Hepatocyte (in vitro differentiated cells): ENCODE results near the gene MYZAP. TPM values are rescaled to one million over a fixed set of nuclear protein-coding genes. Genes with fewer than 3 reads are reported as not detected.
"Not testable (repeated sequence)": the region's sequence is repeated elsewhere in the genome, so short reads cannot be mapped to it uniquely, and the experiment has no call there.

Experiments used
- DNase-seq: peaks from one replicate; pipeline ENCODE4 v3.0.0-alpha.2; 2016; ENCODE audit warnings: low spot score
- H2AFZ ChIP-seq: fragments of 200-600 bp; sonication (generic); 2 replicates; pipeline ENCODE4 v1.6.0; 2016; ENCODE audit warnings: antibody characterized with exemption, mild to moderate bottlenecking
- H3K27ac ChIP-seq: fragments of 200-600 bp; sonication (generic); 2 replicates; pipeline ENCODE4 v1.5.1; 2016; ENCODE audit warnings: mild to moderate bottlenecking
- H3K27me3 ChIP-seq: fragments of 200-600 bp; sonication (generic); 2 replicates; pipeline ENCODE4 v1.6.1; 2016
- H3K36me3 ChIP-seq: fragments of 200-600 bp; sonication (generic); replicated peaks from 2 replicates; pipeline ENCODE4 v1.5.1; 2016; ENCODE audit warnings: low read depth; ENCODE audit not compliant: insufficient read depth
- H3K4me1 ChIP-seq: fragments of 200-600 bp; sonication (generic); 2 replicates; pipeline ENCODE4 v1.5.1; 2016; ENCODE audit warnings: mild to moderate bottlenecking, moderate library complexity; ENCODE audit not compliant: insufficient read depth
- H3K4me2 ChIP-seq: fragments of 200-600 bp; sonication (generic); 2 replicates; pipeline ENCODE4 v1.6.0; 2016
- H3K4me3 ChIP-seq: fragments of 200-600 bp; sonication (generic); 2 replicates; pipeline ENCODE4 v1.5.1; 2016; ENCODE audit warnings: mild to moderate bottlenecking
- H3K79me2 ChIP-seq: fragments of 200-600 bp; sonication (generic); 2 replicates; pipeline ENCODE4 v1.6.0; 2017; ENCODE audit warnings: mild to moderate bottlenecking
- H3K9me2 ChIP-seq: fragments of 200-600 bp; sonication (generic); replicated peaks from 2 replicates; pipeline ENCODE4 v1.6.0; 2017; ENCODE audit warnings: mild to moderate bottlenecking; ENCODE audit not compliant: insufficient read depth
- H3K9me3 ChIP-seq: fragments of 200-600 bp; sonication (generic); 2 replicates; pipeline ENCODE4 v1.5.1; 2016; ENCODE audit warnings: low read depth, mild to moderate bottlenecking
- H4K20me1 ChIP-seq: fragments of 200-600 bp; sonication (generic); 2 replicates; pipeline ENCODE4 v1.6.0; 2016; ENCODE audit warnings: mild to moderate bottlenecking; ENCODE audit not compliant: insufficient read depth, poor library complexity, severe bottlenecking
- EZH2 ChIP-seq: fragments of 200-600 bp; sonication (generic); IDR thresholded peaks from 2 replicates; pipeline ENCODE4 v1.6.1; 2016; ENCODE audit warnings: antibody characterized with exemption, mild to moderate bottlenecking, borderline replicate concordance
- EZH2phosphoT487 ChIP-seq: fragments of 200-600 bp; sonication (generic); IDR thresholded peaks from one replicate; pipeline ENCODE4 v1.6.1; 2018; ENCODE audit warnings: antibody characterized with exemption, mild to moderate bottlenecking, low read depth, moderate library complexity; ENCODE audit not compliant: unreplicated experiment, severe bottlenecking
- WGBS: methylation state at CpG from one replicate; pipeline ENCODE4 v1.1.6; 2016; ENCODE audit warnings: low lambda C conversion rate; ENCODE audit errors: missing lambda C conversion rate; 5-methylcytosine and 5-hydroxymethylcytosine counted together
- polyA plus RNA-seq: library from polyadenylated mRNA; unstranded; fragments of >200 nt; fragmentation: Nextera tagmentation; extraction: Ambion mirVana; gene quantifications from 2 replicates; pipeline ENCODE4 v1.2.1, GENCODE V29; 2016
- total RNA-seq: library from RNA; depleted of rRNA; stranded (reverse); fragments of >200 nt; gene quantifications from 2 replicates; pipeline ENCODE4 v1.2.3, GENCODE V29; 2014
- TF ChIP-seq, protein P1 (sequence below): fragments of 200-600 bp; sonication (generic); IDR thresholded peaks from 2 replicates; pipeline ENCODE4 v1.5.1; 2016; ENCODE audit warnings: antibody characterized with exemption, mild to moderate bottlenecking; ENCODE audit not compliant: poor library complexity

The MYZAP gene
- total and polyA plus RNA-seq, 2 experiments from 2014 or later: 12.0 to 15.5 TPM

DNA sequence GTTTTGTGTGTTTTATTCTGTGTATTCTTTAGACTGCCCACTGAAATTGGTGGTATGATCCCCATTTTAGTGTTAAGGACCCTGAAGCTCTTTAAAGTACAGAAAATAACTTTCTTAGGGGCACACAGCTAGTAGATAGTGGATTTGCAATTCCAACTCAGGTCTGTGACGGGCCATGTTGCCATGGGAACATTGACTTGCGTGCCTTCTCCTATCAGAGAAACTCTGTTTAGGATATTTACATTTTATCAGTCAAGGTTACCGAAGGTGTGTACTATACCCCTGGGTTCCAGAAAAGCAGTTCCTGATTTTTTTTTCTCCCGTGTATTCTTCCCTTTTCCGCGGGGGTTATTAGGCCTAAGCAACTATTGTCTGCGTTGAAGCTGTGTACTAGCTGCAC lies 19.4 kb downstream of the MYZAP start:
- Histone ChIP-seq H3K4me1 (peaks cover 59% of the 10 kb centered on the region), H3K4me2 (peak overlapping the region; percentile 52), H4K20me1 (no peaks in the 10 kb centered on the region), H2AFZ (no peak overlapping the region), H3K36me3 (no peaks in the 10 kb centered on the region), H3K9me2 (no peaks in the 10 kb centered on the region), H3K27me3 (no peaks in the 10 kb centered on the region), H3K79me2 (peaks cover 26% of the 10 kb centered on the region), H3K4me3 (no peak overlapping the region), H3K27ac (peak overlapping the region; percentile 96), H3K9me3 (no peaks in the 10 kb centered on the region)
- 64% methylated on average over 7 of the region's 7 CpGs for WGBS
- peak; percentile 81 for DNase-seq
- TF ChIP-seq, protein P1, sequence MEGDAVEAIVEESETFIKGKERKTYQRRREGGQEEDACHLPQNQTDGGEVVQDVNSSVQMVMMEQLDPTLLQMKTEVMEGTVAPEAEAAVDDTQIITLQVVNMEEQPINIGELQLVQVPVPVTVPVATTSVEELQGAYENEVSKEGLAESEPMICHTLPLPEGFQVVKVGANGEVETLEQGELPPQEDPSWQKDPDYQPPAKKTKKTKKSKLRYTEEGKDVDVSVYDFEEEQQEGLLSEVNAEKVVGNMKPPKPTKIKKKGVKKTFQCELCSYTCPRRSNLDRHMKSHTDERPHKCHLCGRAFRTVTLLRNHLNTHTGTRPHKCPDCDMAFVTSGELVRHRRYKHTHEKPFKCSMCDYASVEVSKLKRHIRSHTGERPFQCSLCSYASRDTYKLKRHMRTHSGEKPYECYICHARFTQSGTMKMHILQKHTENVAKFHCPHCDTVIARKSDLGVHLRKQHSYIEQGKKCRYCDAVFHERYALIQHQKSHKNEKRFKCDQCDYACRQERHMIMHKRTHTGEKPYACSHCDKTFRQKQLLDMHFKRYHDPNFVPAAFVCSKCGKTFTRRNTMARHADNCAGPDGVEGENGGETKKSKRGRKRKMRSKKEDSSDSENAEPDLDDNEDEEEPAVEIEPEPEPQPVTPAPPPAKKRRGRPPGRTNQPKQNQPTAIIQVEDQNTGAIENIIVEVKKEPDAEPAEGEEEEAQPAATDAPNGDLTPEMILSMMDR: no peak
- no peak for TF ChIP-seq EZH2
- TF ChIP-seq EZH2phosphoT487: no peak

DNA sequence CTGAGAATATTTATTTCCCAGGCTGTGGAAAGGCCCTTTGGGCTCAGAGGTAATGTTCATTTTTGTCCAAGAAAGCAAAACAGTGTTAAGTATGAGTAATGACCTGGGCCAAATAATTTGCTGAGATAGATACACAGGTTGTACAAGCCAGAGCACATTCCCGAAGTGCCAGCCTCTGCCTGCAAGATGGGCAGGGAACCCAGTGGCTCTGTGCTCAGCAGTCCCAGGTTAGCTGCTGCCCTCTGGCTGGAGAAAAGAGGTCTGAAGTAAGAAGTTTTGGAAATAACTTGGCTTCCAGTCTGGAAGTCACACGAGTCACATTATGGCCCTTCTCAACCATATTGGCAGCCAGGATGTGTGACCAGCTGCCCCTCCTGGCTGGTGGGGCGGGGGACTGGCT lies 20.2 kb downstream of the MYZAP start:
- DNase-seq: peak; percentile 65

DNA sequence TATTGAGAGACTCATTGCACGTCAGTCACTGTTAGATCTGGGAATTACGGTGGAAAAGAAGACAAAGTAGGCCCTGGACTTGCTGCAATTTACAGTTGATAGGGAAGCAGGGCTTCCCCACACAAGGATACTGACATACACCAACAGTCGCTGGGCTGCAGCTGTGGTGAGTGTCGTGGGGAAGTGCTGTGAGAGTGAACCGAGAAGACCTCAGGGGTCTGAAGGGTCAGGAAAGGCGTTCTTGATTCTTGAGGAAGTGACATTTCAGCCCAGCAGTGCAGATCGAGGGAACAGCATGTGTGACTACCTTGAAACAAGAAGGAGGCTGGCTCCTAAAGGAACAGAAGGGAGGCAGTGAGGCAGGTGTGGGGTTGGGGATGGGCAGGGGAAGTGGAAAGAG lies 22.5 kb downstream of the MYZAP start:
- H3K4me2 ChIP-seq: no peak overlapping the region
- no peaks in the 10 kb centered on the region for H3K27me3 ChIP-seq
- TF ChIP-seq EZH2phosphoT487 (no peak), EZH2 (no peak)
- TF ChIP-seq, protein P1: no peak
- H3K4me1 ChIP-seq: peaks cover 37% of the 10 kb centered on the region
- H3K79me2 ChIP-seq: peaks cover 26% of the 10 kb centered on the region
- DNase-seq: no peak
- no peaks in the 10 kb centered on the region for H3K9me2 ChIP-seq
- WGBS: 72% methylated on average over 7 of the region's 7 CpGs
- H3K9me3 ChIP-seq: no peaks in the 10 kb centered on the region
- no peak overlapping the region for H3K4me3 ChIP-seq
- H4K20me1 ChIP-seq: no peaks in the 10 kb centered on the region
- peak overlapping the region; percentile 73 for H3K27ac ChIP-seq
- no peak overlapping the region for H2AFZ ChIP-seq
- H3K36me3 ChIP-seq: no peaks in the 10 kb centered on the region

More for the DNA sequence above, 20.2 kb downstream of the MYZAP start:
- H3K4me3 ChIP-seq: no peak overlapping the region
- no peaks in the 10 kb centered on the region for H3K9me3 ChIP-seq
- no peak overlapping the region for H2AFZ ChIP-seq
- peaks cover 55% of the 10 kb centered on the region for H3K4me1 ChIP-seq
- no peak for TF ChIP-seq EZH2phosphoT487
- TF ChIP-seq, protein P1: peak; percentile 45
- no peak for TF ChIP-seq EZH2
- WGBS: 67% methylated on average over 3 of the region's 3 CpGs
- no peaks in the 10 kb centered on the region for H3K9me2 ChIP-seq
- no peaks in the 10 kb centered on the region for H3K27me3 ChIP-seq
- H4K20me1 ChIP-seq: no peaks in the 10 kb centered on the region
- H3K36me3 ChIP-seq: no peaks in the 10 kb centered on the region
- H3K4me2 ChIP-seq: peak overlapping the region; percentile 44
- peaks cover 24% of the 10 kb centered on the region for H3K79me2 ChIP-seq
- peak overlapping the region; percentile 96 for H3K27ac ChIP-seq

DNA sequence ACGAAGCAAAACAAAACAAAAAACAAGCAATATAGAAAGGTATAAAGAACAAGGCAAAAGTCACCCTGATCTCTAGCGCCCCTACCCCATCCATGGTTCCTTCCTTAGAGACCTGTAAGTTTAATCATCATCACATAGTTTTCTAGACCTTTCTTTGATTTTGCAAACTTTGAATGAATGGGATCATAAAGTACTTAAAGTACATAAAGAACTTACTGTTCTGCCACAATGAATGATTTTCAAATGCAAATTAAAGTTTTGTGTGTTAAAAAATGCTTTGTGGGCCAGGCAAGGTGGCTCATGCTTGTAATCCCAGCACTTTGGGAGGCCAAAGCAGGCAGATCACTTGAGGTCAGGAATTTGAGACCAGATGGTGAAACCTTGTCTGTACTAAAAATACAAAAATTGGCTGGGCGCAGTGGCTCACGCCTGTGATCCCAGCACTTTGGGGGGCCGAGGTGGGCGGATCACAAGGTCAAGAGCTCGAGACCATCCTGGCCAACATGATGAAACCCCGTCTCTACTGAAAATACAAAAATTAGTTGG lies 24.3 kb downstream of the MYZAP start:
- H3K4me1 ChIP-seq: peaks cover 28% of the 10 kb centered on the region
- 90% methylated on average over 8 of the region's 8 CpGs for WGBS
- not testable (repeated sequence) for H3K36me3 ChIP-seq, H3K9me2 ChIP-seq, H4K20me1 ChIP-seq, H3K4me2 ChIP-seq, H3K9me3 ChIP-seq, H3K27me3 ChIP-seq, DNase-seq, H3K4me3 ChIP-seq, H3K27ac ChIP-seq, H2AFZ ChIP-seq
- peaks cover 26% of the 10 kb centered on the region for H3K79me2 ChIP-seq
